ENCODE data around the gene IQGAP1.

DNA sequence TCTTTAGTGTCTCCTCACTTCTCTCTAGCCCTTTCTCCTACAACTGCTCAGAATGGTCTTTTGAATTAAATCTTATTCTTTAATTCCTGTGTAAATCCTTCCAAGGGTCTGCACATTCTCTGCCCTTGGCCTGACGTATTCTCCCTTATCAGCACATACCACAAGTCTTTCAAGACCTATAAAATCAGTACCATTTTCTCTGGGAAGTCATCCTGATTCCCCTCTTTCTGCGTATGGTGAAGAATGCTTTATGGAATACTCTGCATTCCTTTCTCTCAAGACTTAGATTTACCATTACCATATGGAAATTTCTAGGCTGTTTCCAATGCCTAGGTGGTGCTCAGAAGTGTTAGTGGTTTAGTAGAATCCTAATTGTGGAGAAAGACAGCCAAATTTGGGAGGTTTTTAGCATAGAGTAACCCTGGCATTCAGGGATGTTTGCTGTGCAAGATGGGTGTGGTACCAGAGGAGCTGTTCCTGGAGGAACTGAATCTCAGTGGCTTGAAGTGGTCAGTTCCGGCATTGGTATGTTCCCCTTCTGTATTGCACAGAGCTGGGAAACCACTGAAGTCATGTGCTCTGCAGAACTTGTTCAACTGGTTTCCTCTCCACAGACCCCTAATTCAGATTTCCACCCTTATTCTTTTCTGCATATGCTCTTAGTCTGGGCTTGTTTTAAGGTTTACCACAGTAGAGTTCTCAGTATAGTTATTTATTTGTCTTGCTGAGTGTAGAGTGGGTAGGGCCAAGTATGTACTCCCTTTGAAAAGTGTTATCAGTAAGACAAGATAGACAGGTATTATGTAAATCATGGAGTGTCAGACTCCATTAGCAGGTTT, 24.5 kb downstream of the IQGAP1 start:
- TF ChIP-seq, protein P1, sequence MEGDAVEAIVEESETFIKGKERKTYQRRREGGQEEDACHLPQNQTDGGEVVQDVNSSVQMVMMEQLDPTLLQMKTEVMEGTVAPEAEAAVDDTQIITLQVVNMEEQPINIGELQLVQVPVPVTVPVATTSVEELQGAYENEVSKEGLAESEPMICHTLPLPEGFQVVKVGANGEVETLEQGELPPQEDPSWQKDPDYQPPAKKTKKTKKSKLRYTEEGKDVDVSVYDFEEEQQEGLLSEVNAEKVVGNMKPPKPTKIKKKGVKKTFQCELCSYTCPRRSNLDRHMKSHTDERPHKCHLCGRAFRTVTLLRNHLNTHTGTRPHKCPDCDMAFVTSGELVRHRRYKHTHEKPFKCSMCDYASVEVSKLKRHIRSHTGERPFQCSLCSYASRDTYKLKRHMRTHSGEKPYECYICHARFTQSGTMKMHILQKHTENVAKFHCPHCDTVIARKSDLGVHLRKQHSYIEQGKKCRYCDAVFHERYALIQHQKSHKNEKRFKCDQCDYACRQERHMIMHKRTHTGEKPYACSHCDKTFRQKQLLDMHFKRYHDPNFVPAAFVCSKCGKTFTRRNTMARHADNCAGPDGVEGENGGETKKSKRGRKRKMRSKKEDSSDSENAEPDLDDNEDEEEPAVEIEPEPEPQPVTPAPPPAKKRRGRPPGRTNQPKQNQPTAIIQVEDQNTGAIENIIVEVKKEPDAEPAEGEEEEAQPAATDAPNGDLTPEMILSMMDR (IDR thresholded peaks at IDR 0.05), result no peak
- TF ChIP-seq POLR2A (IDR thresholded peaks at IDR 0.05), result no peak
